Fibroblast of skin of abdomen (primary cell): ENCODE data around the gene TPPP.

Experiments
- DNase-seq: peaks from one replicate; pipeline ENCODE4 v3.0.0-alpha.2; 2013

Gene TPPP

GRCh38 chr5:677131-678101 is 15.7 kb downstream of the TPPP start:
- no peak for DNase-seq

GRCh38 chr5:676699-677076 is 16.5 kb downstream of the TPPP start:
- no peak for DNase-seq

GRCh38 chr5:675871-676698 is 17.1 kb downstream of the TPPP start:
- no peak for DNase-seq

GRCh38 chr5:675111-675870 is 17.9 kb downstream of the TPPP start:
- DNase-seq = no peak

GRCh38 chr5:674630-675011 is 18.5 kb downstream of the TPPP start:
- DNase-seq = no peak

GRCh38 chr5:673831-674629 is 19.1 kb downstream of the TPPP start:
- DNase-seq = no peak

- no peak for DNase-seq
Observed at GRCh38 chr5:673161-673830, 19.9 kb downstream of the TPPP start.

- peak; percentile 51 for DNase-seq
Observed at GRCh38 chr5:672329-673160, 20.6 kb downstream of the TPPP start.

GRCh38 chr5:671459-672328 is 21.5 kb downstream of the TPPP start:
- DNase-seq = peak; percentile 40

- DNase-seq = no peak
Observed at GRCh38 chr5:670396-671270, 22.5 kb downstream of the TPPP start.

- no peak for DNase-seq
Observed at GRCh38 chr5:669842-670395, 23.2 kb downstream of the TPPP start.

- DNase-seq = no peak
Observed at GRCh38 chr5:669111-669841, 23.9 kb downstream of the TPPP start.

- DNase-seq = no peak
Observed at GRCh38 chr5:668283-668995, 24.7 kb downstream of the TPPP start.

- DNase-seq = no peak
Observed at GRCh38 chr5:666816-667498, 26.2 kb downstream of the TPPP start.

GRCh38 chr5:665956-666711 is 27.0 kb downstream of the TPPP start:
- no peak for DNase-seq
